NAMALWA (cell line): ENCODE measurements around the gene HDAC4.
A peak's percentile ranks its signal among the peaks of the same experiment; 100 is the strongest.

ENCODE experiments used
- DNase-seq: peaks from one replicate; pipeline ENCODE4 v3.0.0-alpha.2; 2015; ENCODE audit warnings: low spot score

Gene HDAC4

DNA sequence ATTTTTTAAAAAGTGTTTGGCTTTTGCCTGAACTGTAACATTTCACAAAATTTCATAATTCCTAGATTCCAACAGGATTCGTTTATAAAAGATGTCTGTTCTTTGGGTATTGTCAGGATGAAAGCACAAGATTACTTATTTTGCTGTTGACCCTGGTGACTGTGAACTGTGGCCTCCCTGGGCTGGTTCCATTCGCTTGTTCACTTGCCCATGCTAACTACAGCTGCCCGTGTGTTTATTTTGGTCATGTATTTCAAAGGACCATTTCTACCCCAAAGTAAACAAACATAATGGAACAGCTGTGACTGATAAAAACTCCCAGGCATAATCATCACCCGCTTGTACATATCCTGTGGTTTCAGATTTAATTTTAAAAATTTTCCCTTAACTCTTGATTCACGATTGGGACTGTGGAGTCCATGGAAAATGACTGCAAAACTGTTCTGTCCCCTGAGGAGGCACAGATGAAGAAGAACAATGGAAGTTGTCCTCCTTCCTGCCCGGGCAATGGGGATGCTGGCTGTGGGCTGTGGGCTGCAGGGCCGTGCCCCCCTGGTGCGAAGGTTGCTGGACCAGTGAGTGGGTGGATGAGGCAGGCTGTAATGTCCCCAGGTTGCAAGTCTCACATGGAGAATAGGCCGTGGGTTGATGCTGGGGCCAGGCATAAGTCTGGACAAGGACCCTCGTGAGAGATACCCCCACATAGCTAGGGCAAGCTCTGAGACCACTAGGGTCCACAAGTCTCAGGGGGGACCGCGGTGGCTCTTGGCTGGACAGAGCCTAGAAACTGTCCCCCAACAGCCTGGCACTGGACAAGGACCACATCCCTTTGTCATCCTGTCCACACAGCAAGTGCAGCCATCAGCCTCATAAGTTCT, 28.9 kb upstream of the HDAC4 start:
- DNase-seq: no peak

DNA sequence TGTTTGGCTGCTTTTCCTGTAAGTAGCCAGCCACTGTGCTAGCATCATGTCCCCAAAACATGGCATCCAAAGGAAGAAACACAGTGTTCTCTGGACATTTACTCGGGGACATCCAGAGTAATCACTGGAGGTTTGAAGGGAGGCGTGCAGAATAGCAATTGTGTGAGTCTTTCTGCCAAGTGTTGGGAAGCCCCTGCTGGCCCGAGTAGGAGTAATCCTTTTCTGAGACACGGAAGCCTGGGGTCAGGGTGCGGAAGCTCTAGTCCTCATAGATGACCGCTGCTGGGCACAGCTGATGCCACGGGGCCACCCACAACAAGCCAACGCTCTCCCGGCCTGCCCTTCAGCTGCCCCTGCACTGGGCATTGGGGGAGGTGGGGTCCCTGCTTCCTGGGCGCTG, 24.8 kb upstream of the HDAC4 start:
- no peak for DNase-seq

DNA sequence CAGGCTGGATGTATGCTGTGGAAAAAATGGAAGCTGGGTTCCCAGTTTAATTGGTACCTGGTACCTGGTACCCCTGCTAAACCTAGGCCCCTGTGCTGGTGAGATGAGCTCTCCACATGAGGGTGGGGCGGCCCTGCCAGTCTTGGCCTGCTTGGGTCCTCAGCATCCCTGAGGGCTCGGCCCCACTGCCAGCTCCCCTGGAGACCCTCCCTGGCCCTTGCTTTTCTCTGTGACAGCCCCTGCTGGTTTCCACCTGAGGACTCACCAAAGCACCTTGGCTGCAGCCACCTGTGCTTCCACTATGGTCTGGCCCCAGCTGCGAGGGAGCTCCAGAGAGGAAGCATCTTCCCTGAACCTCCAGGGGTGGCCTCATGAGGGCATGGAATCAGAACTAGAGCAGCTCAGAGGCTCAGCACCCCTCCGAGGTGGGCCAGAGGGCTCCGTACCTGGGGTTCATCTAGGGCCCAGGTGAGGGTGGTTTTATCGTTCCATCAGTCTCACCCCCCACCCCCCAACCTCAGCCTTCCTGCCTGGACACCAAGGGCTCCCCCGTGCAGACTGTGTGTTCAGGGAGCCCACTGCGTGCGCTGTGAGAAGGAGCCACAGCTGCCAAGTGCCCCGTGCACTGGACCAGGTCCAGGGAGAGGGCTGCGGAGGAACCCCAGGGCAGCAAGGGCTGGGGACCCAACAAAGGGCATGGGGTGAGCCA, 23.7 kb upstream of the HDAC4 start:
- DNase-seq: no peak

DNA sequence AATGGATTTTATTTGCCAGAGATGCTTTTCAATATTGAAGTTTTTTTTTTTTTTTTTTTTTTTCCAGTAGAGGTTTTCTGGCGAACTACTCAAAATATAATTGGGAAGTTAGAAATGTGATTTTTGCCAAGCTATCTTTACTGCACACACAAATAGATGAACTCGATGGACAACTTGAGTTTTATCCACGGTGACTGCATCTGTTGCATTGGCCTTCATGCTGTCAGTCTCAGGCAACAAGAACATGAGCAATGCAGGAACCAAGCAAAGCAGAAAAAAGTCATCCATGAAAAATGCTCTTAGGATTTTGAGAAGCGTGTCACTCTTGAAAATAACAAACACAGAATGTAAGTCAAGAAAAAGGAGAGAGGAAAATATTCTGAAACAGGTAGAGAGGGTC, 22.7 kb upstream of the HDAC4 start:
- no peak for DNase-seq

DNA sequence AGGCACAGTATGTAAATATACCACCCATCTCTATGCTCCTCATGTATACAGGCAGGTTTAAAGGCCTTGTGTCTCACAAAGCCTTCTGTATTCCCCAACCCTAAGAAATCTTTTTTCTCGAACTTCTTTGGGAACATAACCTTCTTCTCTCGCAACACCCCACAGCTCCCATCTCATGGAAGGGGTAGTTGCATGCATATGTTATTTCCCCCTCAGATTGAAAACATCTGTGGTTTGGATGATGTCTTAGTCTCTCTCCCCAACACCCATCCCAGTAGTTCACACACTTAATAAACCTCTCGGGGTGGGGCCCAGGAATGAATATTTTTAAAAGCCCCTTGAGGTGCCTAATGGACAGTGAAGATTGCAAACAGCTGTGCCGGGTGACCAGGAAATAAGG, 21.0 kb upstream of the HDAC4 start:
- DNase-seq: no peak

DNA sequence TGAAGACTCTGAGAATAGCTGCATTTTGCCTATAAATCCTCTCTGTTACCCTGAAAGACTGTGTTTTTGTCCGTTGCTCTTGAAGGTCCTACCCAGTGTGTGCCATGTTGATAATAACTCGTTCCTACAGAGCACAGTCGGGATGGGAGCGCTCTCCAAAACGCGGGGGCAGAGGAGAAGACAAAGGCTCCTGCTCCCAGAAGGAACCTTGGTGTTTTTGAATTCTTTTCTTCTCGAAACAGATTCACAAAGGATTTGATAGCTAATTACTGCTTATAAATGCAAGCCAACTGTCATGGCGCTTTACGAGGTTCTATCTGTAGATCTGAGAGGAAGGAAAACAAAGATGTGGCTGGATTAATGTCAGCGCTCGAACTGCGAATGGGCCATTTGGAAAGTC, 19.3 kb upstream of the HDAC4 start:
- no peak for DNase-seq

DNA sequence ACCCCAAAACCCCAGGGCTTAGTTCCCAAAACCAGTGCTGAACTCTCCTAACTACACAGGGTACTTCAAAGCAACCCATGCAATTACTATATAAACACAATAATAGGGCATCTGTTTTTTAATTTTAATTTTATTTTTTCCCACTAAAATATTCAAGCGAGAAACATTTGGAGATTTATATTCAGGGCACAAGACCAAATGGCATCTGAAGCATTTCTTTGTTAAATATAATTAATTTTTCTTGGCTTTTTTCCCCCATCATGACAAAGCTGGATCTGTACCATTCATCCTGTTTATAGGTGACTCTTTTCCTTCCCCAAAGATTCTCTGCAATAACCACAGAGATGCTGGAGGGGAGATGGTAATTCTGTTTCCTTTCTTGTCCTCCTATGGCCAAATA, 18.1 kb upstream of the HDAC4 start:
- no peak for DNase-seq

DNA sequence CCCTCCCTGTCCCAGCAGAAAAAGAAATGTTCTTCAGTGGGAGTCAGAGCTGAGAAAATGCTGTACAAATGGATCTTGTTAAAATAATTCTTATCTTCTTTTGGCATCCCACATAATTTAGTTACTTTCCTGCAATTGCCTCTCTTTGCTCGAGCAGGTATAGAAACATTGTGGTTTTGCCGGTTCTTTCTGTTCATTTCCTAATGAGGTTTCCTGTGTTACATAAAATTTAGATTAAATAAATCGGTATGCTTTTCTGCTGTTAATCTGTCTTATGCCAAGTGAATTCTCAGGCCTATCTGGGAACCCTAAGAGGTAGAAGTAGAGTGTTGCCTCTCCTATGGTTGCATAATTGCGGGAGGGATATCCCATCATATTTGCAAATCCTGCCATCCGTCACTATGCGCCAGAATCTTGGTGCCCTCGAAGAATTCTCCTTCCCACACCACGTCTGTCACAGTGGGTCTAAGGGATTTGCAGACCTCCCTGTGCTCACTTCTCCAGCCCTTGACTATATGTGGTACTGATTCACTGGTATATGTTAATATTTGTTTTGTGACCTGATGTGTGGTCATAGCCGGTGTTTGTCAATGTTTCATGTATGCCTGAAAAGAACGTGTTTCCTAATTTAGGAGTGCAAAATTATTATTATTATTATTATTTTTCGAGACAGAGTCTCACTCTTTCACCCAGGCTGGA, 12.2 kb upstream of the HDAC4 start:
- no peak for DNase-seq

DNA sequence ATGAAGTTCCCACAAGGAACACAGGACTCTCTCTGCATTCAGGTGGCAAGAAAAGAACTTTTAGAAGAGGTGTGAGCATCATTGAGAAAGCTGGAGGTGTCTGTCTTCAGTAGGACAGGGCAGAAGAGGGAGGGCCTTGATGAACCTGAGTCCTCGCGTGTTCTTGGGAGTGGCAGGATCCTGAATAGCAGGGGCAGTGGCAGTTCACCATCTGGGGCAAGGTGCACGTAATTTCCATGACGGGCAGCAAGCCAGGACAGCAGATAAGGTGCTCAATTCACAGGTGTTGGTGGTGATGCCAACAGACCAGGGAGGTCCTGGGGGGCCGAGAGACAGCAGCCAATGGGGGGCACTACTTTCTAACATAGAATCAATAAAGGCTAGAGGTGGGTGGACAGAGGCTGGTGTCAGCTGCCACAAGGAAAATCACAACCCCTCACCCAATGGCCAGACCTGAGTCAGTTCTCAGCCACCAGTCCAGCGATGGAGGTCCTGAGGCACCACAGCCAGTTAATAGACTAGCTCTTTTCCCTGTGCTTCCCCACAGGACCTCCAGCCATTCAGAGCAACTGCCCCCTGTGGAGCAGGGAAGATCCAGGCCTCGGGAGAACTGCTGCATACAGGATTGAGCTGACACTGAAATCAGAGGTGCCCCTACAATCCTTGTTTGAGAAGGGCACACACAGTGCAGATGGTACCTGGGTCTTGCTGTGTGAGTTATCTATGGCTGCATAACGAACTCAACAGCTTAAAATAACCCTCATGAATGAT, 10.9 kb upstream of the HDAC4 start:
- no peak for DNase-seq

DNA sequence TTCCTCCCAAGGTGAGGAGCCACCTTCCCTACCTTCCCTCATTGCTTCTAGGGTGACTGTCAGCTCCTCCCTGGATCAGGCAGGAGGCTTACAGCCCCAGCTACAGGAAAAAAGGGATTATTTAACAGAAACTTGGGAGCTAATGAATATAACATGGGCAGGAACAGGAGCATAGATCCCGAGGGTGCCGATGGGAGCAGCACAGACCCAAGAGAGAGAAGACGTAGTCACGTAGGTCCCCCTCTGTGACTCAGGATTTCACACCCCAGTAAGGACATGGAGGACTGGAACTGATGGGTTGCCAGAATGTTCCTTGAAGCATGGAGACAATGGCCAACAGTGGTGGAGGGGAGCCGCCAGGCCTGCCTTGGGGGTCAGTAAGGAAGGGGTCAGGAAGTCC, 10.3 kb upstream of the HDAC4 start:
- DNase-seq: no peak

DNA sequence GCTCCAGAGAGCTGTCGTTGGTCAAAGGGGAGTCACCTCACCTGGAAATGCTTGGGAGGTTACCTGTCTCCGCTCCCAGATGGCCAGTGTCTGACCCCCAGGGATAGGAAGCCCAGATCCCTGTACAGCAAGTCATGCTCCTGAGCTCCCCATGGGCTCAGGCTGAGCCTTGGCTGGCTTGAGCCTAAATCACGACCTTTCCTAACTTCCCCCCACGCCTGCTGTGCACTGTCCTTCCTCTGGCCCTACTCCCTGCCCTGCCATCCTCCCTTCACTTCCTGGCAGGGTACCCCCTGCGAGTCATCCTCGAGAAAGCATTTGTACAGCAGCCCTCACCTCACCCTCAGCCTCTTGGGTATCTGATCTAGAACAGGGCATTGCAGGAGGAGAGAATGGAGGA, 9.2 kb upstream of the HDAC4 start:
- DNase-seq: no peak

DNA sequence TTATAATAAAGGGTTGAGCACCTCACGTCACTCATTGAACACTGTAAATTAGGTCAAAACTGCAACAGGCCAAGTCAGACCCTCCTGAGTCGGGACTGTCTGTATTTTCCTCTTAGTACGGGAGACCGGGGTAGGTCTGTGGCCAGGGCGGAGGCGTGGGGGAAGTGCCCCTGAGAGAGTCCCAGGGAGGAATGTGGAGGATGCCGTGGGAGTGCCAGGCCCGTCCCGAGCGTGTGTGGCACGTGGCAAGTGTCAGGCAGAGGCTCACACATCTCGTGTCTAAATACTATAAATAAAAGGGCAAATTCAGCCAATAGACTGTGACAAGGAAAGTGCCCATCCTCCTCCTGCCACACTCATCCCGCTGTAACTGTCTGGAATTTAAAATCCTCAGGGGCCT, 6.3 kb upstream of the HDAC4 start:
- DNase-seq: no peak

DNA sequence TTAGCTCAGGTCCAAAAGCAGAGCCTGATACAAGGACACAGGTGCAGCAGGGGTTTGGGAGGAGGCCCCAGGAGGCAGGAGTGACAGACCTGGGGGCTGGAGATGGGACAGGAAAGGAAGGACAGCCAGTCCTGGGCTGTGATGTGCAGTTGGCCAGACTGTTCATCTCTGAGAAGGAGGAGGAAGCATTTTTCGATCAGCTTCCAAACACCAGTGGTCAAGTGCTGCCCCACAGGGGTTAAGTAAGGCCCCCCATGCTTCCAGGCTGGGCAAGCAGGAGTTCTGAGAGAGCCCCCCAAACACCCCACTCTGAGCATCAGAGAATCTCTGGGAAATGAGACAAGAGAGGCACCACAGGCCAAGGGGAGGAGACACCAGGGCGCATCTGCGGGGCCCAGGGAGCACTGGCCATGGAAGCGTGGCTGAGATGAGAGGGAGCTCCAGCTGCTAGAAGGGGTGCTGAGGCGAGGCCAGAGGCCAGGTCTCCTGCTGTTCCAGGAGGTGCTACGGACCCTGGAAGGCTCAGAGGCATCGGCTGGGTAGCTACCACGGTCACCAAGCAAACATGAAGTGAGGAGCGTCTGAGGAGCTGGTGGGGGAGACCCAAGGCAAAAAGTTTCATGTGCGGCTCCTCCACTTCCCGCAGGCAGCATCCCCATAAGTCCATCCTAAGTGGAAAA, 5.6 kb upstream of the HDAC4 start:
- DNase-seq: no peak

DNA sequence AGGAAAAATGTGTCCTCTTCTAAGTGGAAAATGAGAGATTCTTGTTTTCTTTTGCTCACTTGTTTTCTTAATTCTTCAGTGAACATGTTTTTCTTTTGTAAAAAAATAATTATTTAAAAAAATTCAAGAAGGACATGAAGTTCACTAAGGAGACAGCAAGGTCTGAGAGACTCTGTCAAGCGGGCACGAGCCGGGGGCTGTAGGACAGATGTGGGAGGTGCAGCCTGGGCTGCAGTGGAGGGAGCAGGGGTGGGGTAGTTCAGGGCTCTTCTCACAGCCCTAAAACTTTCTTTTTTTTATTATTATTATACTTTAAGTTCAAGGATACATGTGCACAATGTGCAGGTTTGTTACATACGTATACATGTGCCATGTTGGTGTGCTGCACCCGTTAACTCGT, 4.3 kb upstream of the HDAC4 start:
- no peak for DNase-seq

DNA sequence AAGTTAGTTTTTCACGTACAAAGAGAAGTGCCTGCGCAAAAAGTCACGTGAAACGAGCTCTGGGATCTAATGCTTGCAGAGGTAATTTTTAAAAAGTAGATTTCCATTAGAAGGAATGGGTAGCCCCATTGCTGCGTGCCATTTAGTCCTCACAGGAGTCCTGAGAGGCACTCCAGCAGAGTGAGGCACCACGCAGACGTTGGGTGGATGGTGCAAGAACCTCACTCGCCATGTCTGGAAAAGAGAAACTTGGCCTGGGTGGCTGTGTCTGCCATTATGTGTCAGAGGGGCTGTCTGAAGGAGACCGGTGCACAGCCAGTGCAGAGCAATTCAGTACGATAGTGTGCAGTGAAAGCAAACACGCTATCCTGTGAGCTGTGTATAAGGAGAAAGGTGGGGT, 1.8 kb upstream of the HDAC4 start:
- no peak for DNase-seq

DNA sequence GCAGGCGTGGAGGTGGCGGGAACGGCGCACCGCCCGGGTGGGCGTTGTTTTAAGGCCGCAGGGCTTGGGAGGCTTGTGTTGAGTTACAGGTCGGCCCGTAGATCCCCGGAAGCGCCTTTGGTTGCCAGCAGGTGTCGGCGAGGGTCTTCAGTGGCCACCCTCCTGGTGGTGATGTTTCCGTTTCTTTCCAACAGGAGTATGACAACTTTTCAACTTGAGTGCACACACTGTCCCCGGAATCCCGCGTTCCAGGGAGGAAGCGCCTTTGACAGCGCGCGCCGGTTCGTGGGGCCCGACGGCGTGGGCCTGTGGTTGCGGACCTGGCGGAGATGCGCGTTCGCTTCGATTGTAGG, 1.0 kb upstream of the HDAC4 start:
- no peak for DNase-seq

DNA sequence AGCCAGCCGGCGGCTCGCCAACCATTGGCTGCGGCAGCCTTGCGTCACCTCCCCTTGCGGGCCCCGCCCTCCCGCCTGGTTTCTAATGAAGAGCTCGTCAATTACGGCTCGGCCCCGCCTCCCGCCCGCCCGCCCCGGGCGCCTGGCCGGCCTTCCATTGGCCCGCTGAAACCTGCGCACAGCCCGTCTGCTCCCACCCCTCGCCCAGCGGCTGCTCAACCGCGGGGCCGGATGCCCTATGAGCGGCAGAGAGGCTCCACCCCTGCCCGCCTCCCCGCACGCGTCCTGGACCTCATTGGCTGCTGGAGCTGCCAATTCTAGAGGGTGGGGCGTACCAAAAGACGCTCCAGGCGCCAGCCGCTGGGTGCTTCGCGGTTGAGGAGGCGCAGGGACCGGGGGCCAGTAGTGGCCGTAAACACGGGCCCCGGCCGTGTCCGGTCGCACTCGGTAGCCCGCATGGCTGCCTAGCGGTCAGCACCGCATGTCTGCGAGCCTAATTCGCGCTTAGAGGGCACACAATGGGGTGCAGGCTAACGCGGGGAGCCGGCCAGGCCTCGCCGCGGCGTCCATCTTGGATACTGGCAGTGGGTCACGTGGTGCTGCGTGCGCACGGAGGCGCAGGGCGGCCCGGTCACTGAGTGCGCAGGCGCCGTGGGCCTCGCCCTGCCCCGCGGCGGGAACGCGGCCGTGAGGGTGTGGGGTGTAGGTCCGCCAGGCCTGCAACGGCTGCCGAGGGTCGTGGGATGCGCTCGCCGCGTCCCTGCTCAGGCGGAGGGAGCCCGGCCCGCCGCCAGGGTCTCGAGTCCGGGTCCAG, 454 bp upstream of the HDAC4 start:
- peak; percentile 96 for DNase-seq

DNA sequence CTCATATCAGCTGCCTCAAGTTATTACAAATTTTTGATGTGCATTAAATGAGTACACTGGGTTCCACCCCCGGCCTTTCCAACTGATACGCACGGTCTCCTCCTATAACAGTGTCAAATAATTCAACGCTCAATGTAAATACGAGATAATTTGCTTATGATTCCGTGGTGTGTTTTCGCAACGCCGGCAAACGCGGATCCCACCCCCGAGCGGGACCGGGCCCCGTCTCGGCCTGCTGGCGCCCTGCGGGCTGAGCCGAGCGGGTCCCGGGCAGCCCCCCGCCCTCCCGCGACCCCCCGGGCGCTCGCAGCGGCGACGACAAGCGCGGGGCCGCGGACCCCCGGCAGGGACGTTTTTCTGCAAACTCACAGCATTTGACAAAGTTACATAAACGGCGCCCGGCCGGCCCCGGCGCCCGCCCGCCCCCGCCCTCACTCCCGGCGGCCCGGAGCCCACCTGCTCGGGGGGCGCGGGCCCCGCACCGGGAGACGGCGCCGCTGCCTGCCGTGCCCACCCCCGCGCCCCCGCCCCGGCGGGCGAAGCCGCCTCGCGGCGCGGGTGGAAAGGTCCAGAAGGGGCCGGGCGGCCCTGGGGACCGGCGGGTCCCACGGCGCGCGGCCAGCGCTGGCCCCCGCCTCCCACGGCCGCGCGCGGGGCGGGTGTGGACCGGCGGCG, 762 bp downstream of the HDAC4 start:
- peak; percentile 69 for DNase-seq

DNA sequence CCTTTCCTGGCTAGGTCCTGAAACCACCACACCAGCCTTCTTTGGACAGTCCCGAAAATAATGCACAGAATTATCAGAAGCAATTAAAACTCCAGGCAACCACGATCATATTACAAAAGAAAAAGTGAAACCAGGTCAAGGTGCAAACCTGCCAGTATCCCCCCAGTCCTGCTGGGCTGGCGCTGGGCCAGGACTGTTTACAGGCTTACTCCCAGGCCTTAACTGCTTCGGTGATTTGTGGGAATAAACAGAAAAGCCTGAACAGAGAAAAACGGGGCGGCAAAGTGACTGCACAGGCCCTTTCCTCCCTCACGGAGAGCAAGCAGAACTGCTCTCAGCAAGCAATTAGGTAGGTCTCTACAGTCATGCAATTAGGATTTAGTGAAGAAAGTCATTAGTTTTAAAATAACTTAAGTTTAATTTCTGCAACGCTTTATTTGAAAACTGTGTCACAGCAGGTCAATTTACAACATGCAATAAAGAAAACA, 1.3 kb downstream of the HDAC4 start:
- peak; percentile 34 for DNase-seq

DNA sequence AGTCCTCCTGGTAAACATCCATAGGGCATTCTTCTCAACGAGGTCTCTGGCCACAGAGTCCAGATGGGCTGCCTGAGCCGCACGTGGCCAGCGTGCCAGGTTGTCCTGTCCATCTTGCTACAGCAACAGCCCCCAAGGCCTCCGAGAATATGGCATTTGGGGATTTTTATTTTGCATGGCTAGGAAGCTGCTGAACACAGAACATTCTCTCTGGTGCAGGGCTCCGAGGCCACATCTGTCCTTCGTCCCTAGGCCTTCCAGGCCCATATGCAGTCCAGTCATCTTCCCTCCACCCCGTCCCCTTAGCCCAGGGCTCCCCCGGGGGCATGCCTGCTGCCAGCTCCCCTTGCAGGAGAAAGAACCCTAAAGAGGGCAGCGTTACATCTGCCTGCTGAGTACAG, 2.3 kb downstream of the HDAC4 start:
- no peak for DNase-seq
